Glutamatergic neuron (in vitro differentiated cells): ENCODE measurements around the gene ERFE. TPM values are rescaled to one million over a fixed set of nuclear protein-coding genes. Genes with fewer than 3 reads are reported as not detected.
A peak's percentile ranks its signal among the peaks of the same experiment; 100 is the strongest.

Source experiments
- DNase-seq: peaks from one replicate; pipeline ENCODE4 v3.0.0; 2022
- H3K27ac Mint-ChIP-seq: one replicate; pipeline ENCODE4 v1.8.0; 2020; ENCODE audit warnings: mild to moderate bottlenecking, mixed read lengths, inconsistent platforms; ENCODE audit not compliant: unreplicated experiment
- H3K27me3 Mint-ChIP-seq: one replicate; pipeline ENCODE4 v1.8.0; 2020; ENCODE audit warnings: mild to moderate bottlenecking, moderate library complexity, mixed read lengths, inconsistent platforms; ENCODE audit not compliant: unreplicated experiment
- H3K36me3 Mint-ChIP-seq: one replicate; pipeline ENCODE4 v1.8.0; 2020; ENCODE audit warnings: mild to moderate bottlenecking, mixed read lengths, inconsistent platforms; ENCODE audit not compliant: unreplicated experiment
- H3K4me1 Mint-ChIP-seq: one replicate; pipeline ENCODE4 v1.8.0; 2020; ENCODE audit warnings: mild to moderate bottlenecking, low read depth, mixed read lengths, inconsistent platforms; ENCODE audit not compliant: unreplicated experiment
- H3K4me3 Mint-ChIP-seq: one replicate; pipeline ENCODE4 v1.8.0; 2020; ENCODE audit warnings: mild to moderate bottlenecking, mixed read lengths, inconsistent platforms; ENCODE audit not compliant: unreplicated experiment
- H3K9me3 Mint-ChIP-seq: one replicate; pipeline ENCODE4 v1.8.0; 2020; ENCODE audit warnings: mild to moderate bottlenecking, moderate library complexity, mixed read lengths, inconsistent platforms; ENCODE audit not compliant: unreplicated experiment
- total RNA-seq: library from RNA; stranded (reverse); fragmentation: NEBNext Ultra II Directional; extraction: Animal tissue kit (Norgen Biotek cat#: 25700); gene quantifications from one replicate; pipeline ENCODE4 v1.2.1, GENCODE V29; 2021; ENCODE audit not compliant: unreplicated experiment
- TF ChIP-seq, protein P1 (sequence below): fragments of 200-600 bp; sonication (generic); IDR thresholded peaks from one replicate; pipeline ENCODE4 v1.5.0; 2021; ENCODE audit not compliant: partially characterized antibody, unreplicated experiment

ERFE gene
- total RNA-seq, 1 donor from 2014 or later = 12.2 TPM

GRCh38 chr2:238121511-238122286 is 37.1 kb upstream of the ERFE start:
- H3K9me3 Mint-ChIP-seq = peaks cover 1% of the 10 kb centered on the region

DNA sequence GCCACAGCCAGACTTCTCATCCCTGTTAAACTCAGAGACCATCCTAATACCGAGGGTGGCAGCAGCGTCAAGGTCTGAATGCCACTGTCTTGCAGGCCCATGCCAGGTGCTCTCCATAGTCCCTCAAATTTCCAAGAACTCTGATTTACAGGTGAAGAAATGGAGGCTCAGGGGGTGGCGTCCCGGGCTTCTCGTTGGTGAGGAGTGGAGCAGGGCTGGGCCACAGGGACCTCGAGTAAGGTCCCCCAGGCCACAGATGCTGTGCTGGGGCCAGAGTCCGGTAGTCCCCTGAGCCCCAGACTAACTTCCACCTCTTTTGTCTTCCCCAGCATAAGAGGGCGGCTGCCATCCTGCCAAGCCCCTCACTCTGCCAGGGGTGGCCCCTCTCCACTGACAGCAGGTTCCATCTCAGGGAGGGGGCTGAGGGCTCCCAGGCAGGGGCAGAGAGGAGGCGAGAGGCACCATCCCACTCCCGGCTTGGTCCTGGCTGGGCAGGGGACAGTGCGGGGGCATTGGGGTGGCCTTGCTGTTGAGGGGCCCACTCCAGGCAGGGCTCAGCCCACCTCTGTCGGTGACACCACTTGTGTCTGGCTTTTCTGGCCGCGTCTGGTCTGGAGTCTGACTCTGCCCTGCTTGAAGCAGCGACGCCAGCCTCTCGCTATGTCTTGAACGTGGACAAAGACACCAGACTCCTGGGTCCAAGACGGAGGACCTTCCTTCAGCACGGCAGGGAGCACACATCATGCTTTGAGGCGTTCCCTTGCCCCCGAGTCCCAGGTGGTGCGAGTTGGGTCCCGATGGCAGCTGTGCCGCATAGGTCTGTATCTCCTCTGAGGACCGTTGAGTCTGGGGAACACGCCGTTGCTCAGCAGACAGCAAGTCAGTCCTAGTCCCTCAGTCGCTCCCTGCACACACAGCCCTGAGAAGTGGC is 36.2 kb upstream of the ERFE start:
- peak; percentile 17 for DNase-seq
- Mint-ChIP-seq H3K27ac (no peak overlapping the region), H3K4me3 (no peak overlapping the region), H3K36me3 (no peaks in the 10 kb centered on the region), H3K9me3 (peaks cover 1% of the 10 kb centered on the region), H3K4me1 (peaks cover 3% of the 10 kb centered on the region), H3K27me3 (peaks cover 9% of the 10 kb centered on the region)
- TF ChIP-seq, protein P1, sequence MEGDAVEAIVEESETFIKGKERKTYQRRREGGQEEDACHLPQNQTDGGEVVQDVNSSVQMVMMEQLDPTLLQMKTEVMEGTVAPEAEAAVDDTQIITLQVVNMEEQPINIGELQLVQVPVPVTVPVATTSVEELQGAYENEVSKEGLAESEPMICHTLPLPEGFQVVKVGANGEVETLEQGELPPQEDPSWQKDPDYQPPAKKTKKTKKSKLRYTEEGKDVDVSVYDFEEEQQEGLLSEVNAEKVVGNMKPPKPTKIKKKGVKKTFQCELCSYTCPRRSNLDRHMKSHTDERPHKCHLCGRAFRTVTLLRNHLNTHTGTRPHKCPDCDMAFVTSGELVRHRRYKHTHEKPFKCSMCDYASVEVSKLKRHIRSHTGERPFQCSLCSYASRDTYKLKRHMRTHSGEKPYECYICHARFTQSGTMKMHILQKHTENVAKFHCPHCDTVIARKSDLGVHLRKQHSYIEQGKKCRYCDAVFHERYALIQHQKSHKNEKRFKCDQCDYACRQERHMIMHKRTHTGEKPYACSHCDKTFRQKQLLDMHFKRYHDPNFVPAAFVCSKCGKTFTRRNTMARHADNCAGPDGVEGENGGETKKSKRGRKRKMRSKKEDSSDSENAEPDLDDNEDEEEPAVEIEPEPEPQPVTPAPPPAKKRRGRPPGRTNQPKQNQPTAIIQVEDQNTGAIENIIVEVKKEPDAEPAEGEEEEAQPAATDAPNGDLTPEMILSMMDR = no peak

More at GRCh38 chr2:238121511-238122286, 37.1 kb upstream of the ERFE start:
- Mint-ChIP-seq H3K4me3 (no peak overlapping the region), H3K27ac (no peak overlapping the region), H3K36me3 (no peaks in the 10 kb centered on the region), H3K4me1 (peaks cover 3% of the 10 kb centered on the region), H3K27me3 (peaks cover 9% of the 10 kb centered on the region)
- DNase-seq = peak; percentile 10
- TF ChIP-seq, protein P1 = no peak

DNA sequence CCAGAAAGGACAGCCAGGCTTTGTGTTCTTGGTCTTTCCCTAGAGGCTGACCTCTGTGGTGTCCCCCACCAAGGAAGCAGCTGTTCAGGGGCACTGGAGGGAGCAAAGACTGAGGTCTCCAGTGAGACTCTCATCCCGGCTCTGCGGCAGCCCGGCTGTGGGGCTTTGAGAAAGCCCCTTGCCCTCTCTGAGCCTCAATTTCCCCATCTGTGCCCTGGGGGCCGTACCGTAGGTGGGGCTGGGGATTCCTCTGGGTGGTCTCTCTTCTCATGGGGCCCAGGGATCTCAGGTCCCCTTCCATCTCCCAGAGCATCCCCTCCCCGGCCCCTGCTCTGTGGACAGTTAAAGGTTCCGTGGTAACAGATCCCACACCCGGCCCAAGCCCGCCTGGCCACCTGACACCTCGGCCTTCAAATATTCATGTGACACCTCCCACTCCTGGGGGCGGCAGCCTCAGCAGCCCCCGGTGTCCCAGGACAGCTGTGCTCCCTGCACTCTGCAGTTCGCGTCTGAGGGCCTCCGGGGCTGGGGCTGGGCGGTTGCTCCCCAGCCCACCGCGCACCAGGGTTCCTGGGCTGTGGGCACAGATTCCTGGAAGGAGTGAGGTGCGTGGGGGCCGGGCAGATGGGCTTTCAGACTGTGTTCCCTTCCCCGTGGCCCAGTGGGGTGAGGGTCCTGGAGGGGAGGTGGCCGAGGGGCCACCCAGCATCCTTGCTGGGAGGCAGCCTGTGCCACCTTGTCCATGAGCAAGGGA is 35.4 kb upstream of the ERFE start:
- Mint-ChIP-seq H3K27ac (no peak overlapping the region), H3K4me3 (no peak overlapping the region), H3K36me3 (no peaks in the 10 kb centered on the region), H3K9me3 (peaks cover 1% of the 10 kb centered on the region), H3K4me1 (peaks cover 3% of the 10 kb centered on the region), H3K27me3 (peaks cover 6% of the 10 kb centered on the region)
- peak; percentile 16 for DNase-seq
- TF ChIP-seq, protein P1 = no peak

DNA sequence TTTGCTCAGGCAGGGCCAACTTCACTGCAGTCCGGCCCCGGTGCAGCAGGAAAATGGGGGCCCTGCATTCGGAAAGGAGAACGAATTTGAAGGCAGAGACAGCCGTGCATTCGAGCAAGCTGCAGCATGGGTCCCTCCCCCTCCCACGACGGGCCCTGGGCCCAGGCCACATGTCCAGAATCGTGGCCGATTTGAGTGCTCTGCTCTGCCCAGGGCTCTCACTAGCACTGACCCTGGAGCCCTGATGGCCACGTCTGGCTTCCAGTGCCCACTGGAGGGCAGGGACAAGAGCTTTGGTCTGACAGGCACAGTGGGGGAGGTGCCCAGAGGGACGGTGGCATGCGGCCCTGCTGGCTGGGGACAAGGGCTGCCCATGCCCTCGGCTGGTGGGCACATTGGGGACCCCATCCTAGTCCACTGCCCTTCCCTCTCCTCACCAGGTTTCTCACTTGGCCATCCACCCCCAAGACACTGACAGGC is 34.7 kb upstream of the ERFE start:
- peaks cover 1% of the 10 kb centered on the region for H3K9me3 Mint-ChIP-seq
- DNase-seq = peak; percentile 18
- H3K27me3 Mint-ChIP-seq = peaks cover 6% of the 10 kb centered on the region
- no peak overlapping the region for H3K4me3 Mint-ChIP-seq
- no peaks in the 10 kb centered on the region for H3K36me3 Mint-ChIP-seq
- H3K4me1 Mint-ChIP-seq = peaks cover 3% of the 10 kb centered on the region
- TF ChIP-seq, protein P1 = no peak
- no peak overlapping the region for H3K27ac Mint-ChIP-seq
